Erythroblast (primary cell): Measurements from ENCODE around the gene NEIL3.

Source experiments
- GATA1 ChIP-seq: IDR thresholded peaks from 2 replicates; pipeline ENCODE4 v1.6.1; 2011; ENCODE audit warnings: low read depth, mild to moderate bottlenecking, control low read depth, low read length, moderate library complexity
- POLR2A ChIP-seq: IDR thresholded peaks from 2 replicates; pipeline ENCODE4 v1.6.1; 2011; ENCODE audit warnings: mild to moderate bottlenecking, low read length

- TF ChIP-seq POLR2A (no peak), GATA1 (no peak)
Observed at GRCh38 chr4:177315767-177316464, 6.2 kb downstream of the NEIL3 start.
